Stimulated activated CD4-positive, alpha-beta T cell treated with anti-CD3 and anti-CD28 coated beads, Interleukin-1b, Interleukin-23, amount 100 ng/mL, for 1 hour (primary cell): ENCODE results near the gene ARHGEF17.

Experiments
- DNase-seq, 2 donors: peaks; one replicate each; pipeline ENCODE4 v3.0.0-alpha.2; 2020; ENCODE audit warnings: low read depth in 2 of 2

ARHGEF17 gene

DNA sequence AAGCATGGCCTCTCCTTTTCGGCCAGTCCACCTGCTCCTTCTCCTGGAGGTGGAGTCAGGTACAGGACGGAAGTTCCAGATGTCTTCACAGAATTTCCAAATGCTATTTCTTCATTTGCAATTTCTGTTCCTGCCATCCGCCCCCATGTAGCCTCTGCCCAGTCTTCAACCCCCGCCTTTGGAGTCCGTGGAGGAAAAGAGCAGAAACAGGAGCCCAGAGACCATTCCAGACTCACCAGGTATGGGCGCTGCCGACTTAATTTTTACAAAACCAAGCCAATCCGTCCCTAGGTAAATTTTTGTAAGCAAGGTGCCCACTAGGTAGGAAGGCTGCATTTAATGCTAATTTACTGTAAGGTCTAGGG lies 97.1 kb downstream of the ARHGEF17 start:
- DNase-seq = no peak

DNA sequence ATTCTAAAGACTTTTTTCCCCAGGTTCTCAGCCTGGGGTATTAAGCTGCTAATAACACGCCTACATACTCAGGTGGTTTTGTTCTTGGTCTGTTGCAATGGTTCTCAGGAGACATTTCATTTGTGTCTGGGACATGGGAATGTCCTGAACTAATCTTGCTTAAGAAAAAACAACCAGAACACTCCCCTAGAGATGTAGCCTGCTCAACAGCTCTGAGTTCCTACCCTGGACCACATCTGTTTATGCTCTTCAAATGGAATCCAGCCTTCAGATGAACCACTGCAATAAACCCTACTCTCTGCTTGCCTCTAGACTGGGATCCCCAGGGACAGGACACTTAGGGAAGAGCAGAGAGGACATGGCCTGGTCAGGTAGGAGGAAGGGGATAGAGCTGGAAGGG lies 98.1 kb downstream of the ARHGEF17 start:
- no peak for DNase-seq

DNA sequence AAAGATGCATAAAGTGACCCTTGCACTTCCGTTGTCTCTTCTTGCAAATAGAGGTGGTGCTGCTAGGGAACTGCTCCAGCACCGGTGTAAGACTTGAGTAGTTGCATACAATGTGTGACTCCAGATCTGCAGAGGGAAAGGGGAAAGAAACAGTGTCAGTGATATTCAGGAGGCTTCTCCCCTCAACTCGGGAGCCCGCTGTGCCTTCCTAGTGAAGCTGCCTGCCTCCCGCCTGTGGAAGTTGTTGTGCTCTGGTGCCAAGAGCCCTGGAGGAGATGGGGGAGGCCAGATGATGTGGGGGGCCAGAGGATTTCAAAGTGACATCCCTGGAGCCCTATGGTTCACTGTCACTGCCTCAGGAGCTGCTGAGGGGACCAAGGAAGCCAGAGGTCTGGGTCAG lies 98.5 kb downstream of the ARHGEF17 start:
- no peak for DNase-seq

DNA sequence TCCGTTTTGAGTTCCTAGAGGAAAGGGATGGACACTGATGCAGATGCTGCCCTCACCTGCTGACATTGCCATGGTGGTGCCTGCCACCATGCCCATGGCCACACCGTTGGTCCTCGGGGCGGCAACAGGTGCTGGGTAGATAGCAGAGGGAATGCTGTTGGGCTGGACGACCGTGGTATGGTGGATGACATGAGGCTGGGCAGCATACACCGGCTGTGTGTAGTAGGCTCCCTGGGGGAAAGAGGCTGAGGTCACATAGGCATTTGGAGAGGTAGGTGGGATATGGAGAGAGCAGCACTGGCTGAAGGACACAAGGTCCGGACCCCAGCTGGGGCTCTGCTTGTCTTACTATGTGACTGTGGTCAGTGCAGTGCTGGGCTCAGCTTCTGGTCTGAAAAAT lies 101.4 kb downstream of the ARHGEF17 start:
- DNase-seq = no peak

DNA sequence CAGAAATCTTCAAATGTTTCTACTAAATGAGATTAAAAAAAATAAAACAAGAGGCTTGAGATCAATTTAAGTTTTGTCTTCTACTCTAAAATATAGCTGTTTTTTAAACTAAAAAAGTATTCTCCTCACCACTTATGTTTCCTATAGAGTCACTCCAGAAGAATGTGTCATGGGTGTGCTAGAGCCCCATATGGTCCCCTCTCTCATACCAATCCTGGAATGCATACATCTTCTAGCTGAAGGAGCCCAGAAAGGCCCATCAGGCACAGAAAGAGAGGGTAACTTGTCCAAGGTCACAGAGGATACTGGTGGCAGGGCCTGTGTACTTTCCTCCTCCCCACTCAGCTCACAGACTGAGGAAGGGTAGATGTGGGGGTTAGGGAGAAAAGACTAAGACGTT lies 102.6 kb downstream of the ARHGEF17 start:
- DNase-seq = no peak

DNA sequence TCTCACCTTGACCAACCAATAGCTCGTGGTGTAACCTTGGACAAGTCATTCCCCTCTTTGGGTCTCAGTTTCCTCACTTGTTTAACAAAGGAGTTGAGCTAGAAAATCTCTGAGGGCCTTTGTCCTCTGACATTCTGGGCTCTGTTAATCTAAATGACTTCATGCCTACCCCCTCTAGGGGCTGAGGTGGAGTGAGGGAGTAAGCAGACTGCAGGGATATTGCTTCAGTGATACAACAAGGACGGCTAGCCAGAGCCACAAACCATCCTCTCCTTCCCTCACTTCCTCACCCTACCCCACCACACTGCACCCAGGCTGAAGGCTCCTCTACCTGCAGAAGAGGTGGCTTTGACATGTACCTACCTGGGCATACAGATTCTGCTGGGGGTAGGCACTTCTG lies 103.0 kb downstream of the ARHGEF17 start:
- no peak for DNase-seq

DNA sequence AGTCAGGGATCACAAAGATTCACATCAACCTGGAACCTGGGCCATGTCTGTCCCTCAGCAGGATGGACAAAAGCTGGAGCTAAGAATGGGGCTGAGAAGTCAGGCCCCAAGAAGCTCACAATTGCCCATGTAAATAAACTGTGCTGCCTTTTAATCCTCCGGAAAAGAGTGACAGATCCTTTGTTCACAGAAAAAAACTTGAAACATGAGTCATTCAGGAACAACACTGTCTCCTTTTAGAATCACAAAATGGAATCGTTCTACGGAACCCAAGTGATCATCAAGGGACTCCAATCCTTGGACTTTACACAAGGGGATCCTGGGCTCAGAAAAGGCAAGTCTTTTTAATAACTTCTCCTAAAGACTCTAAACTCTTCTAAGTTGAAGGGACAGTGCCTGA lies 104.2 kb downstream of the ARHGEF17 start:
- DNase-seq = no peak

DNA sequence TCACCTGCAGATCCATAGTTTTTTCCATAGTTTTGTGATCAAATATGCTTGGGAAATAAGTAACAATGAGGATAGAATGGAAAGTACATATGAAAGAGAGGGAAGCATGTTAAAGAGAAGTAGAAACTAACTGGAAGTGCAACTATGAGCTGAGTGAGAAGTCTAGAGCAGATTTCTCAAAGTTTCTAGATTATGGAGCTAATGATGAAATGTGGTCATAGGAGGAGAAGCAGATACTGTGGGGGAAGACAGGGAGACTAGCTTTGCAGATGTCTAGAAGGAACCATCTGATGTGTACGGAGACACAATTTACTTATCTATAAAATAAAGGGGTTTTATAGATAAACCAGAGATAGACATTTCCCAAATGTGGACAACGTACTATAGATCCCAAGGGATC lies 105.2 kb downstream of the ARHGEF17 start:
- DNase-seq = no peak

DNA sequence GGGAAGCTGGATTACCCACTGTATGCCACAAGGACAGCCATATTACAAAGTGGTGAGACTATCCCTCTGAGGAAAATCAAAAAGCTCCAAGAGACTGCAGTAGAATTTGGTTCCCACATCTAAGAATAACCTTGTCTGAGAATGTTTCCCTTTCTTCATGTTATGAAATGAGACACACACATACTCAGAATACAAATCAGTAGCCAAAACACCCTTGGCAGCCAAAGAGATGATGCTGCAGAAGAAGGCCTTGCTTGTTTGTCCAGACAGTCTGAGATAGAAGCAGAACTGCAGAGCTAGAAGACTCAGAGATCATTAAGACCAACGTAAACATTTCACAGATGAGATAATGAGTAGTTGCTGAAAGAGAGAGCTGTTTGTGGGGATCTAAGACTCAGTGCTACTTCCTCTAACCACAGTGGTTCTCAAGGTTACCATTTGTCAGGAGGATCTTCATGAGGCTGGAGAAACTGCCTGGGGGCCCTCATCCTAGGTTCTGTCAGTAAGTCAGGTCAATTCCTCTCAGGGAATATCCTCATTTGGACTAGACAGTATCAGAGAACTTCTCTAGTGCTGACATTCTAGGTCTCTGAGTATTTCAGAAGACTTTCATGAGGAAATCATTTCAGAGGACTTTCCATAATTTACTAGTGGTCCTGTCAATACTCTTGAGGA lies 107.0 kb downstream of the ARHGEF17 start:
- no peak for DNase-seq

DNA sequence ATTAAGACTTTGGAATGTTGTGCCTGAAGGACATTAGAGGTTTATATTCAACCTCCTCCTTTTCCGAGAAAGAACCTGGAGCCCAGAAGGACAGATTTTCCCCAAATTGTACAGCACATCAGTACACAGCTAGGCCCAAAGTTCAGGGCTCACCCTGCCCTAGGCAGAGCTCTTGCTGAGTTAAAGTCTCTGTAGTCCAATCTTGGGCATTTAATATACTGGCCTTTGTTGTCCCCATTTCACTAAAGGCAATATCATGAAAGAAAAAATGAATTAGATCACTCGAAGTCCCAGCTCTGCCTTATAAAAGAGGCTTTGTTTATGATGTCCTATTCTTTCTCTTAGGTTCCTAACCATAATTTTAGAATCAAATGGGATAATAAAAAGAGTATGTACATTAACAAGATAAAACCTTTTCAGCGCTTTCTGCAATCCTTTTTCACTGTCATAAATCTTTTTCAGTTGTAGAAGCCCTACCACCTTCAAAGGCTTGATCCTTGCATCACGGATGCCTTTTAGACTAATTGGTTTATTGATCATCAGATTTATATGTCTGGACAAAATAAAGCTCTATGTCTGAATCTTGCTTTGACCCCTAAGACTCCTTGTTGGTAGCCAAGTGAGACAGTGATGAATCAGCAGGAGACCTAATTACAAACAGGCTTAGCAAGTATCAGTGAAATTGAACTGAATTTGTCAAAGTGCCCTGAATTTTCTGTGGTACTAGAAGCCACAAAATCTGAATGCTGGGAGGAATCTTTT lies 108.0 kb downstream of the ARHGEF17 start:
- no peak for DNase-seq

DNA sequence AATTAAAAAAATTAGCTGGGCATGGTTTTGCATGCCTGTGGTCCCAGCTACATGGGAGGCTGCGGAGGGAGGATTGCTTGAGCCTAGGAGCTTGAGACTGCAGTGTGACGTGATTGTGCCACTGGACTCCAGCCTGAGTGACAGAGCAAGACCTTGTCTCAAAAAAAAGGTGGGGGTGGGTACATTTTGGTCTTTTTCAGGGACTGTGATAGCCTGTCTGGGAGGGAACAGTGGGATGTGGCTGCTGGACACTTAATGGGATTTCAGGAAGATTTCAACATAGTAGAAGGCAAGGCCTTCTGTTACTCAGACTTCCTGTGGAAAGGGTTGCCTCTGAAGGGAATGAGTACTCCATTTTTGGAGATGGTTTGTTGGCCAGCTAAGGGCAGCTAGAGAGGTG lies 108.7 kb downstream of the ARHGEF17 start:
- no peak for DNase-seq
